ENCODE data around the gene OTOS. TPM values are rescaled to one million over a fixed set of nuclear protein-coding genes. Genes with fewer than 3 reads are reported as not detected.

The OTOS gene
- total RNA-seq, 1 experiment from 2014 or later = not detected

DNA sequence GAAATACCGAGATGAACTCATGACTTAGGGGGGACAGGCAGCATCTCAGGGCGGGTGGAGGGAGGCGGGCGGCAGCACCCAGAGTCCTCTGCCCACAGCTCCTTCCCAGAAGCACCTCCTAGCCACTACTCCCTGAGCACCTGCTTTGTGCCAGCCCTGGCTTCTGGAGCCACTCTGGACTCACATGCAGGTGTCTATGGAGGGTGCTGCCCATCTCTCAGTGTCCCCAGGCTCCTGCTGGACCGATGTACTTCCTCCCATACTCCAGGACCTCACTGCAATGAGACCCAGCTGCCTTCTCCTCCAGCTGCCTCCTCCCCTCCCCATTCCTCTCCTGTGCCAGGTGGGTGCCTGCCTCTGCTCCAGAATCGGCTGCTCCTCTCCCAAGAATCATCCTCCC, 22.1 kb upstream of the OTOS start:
- Histone ChIP-seq H3K36me3 (ENCODE audit: control insufficient read depth, insufficient read depth, low read length) (no peaks in the 10 kb centered on the region), H3K4me1 (ENCODE audit: control insufficient read depth, insufficient read depth, low read length) (no peaks in the 10 kb centered on the region), H3K9me3 (ENCODE audit: control insufficient read depth, insufficient read depth, low read depth, low read length) (no peaks in the 10 kb centered on the region), H3K4me3 (ENCODE audit: low read depth in 2 of 2, low read length in 2 of 2) (no peak overlapping the region), H3K27me3 (ENCODE audit: control insufficient read depth, insufficient read depth, low read length) (no peaks in the 10 kb centered on the region), H3K27ac (ENCODE audit: low read length) (no peak overlapping the region)
- ChIA-PET POLR2A (no interaction called here), CTCF (no interaction called here)
- in situ Hi-C loops (cut with HindIII; ENCODE audit: low pct_unique_long_range_greater_than_20kb, low sequenced_read_pairs) = no loop called here
- no peak for TF ChIP-seq TCF7L2 (IDR thresholded peaks at IDR 0.05; ENCODE audit: low read depth, low read length)
- ATAC-seq = no peak
- intact Hi-C loops (cut with micrococcal nuclease; ENCODE audit: unreplicated experiment) = no loop called here
- no peak for DNase-seq (ENCODE audit: low read depth, low spot score)
- no TSS peak for BruUV-seq (replicated peaks)

DNA sequence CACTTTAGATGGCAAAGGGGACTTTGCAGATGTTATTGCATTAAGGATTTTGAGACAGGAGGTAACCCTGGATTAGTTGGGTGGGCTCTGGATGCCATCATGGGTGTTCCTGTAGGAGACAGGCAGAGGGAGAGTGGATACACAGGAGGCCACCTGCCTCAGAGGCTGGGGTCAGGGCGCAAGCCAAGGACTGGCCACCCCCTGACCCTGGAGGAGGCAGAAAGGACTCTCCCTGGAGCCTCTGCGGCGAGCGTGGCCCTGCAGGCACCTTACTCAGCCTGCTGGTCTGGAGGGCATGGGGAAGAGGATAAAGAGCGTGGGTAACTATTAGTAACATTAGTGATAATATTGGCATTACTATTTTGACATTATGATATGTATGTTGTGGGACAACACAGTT, 21.6 kb upstream of the OTOS start:
- Histone ChIP-seq H3K27ac (ENCODE audit: low read length) (no peak overlapping the region), H3K36me3 (ENCODE audit: control insufficient read depth, insufficient read depth, low read length) (no peaks in the 10 kb centered on the region), H3K4me1 (ENCODE audit: control insufficient read depth, insufficient read depth, low read length) (no peaks in the 10 kb centered on the region), H3K27me3 (ENCODE audit: control insufficient read depth, insufficient read depth, low read length) (no peaks in the 10 kb centered on the region), H3K4me3 (ENCODE audit: low read depth in 2 of 2, low read length in 2 of 2) (no peak overlapping the region), H3K9me3 (ENCODE audit: control insufficient read depth, insufficient read depth, low read depth, low read length) (no peaks in the 10 kb centered on the region)
- intact Hi-C loops (cut with micrococcal nuclease; ENCODE audit: unreplicated experiment) (no loop called here), in situ Hi-C loops (cut with HindIII; ENCODE audit: low pct_unique_long_range_greater_than_20kb, low sequenced_read_pairs) (no loop called here)
- TF ChIP-seq, protein P1, sequence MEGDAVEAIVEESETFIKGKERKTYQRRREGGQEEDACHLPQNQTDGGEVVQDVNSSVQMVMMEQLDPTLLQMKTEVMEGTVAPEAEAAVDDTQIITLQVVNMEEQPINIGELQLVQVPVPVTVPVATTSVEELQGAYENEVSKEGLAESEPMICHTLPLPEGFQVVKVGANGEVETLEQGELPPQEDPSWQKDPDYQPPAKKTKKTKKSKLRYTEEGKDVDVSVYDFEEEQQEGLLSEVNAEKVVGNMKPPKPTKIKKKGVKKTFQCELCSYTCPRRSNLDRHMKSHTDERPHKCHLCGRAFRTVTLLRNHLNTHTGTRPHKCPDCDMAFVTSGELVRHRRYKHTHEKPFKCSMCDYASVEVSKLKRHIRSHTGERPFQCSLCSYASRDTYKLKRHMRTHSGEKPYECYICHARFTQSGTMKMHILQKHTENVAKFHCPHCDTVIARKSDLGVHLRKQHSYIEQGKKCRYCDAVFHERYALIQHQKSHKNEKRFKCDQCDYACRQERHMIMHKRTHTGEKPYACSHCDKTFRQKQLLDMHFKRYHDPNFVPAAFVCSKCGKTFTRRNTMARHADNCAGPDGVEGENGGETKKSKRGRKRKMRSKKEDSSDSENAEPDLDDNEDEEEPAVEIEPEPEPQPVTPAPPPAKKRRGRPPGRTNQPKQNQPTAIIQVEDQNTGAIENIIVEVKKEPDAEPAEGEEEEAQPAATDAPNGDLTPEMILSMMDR (IDR thresholded peaks at IDR 0.05) = no peak
- TF ChIP-seq, protein P2, sequence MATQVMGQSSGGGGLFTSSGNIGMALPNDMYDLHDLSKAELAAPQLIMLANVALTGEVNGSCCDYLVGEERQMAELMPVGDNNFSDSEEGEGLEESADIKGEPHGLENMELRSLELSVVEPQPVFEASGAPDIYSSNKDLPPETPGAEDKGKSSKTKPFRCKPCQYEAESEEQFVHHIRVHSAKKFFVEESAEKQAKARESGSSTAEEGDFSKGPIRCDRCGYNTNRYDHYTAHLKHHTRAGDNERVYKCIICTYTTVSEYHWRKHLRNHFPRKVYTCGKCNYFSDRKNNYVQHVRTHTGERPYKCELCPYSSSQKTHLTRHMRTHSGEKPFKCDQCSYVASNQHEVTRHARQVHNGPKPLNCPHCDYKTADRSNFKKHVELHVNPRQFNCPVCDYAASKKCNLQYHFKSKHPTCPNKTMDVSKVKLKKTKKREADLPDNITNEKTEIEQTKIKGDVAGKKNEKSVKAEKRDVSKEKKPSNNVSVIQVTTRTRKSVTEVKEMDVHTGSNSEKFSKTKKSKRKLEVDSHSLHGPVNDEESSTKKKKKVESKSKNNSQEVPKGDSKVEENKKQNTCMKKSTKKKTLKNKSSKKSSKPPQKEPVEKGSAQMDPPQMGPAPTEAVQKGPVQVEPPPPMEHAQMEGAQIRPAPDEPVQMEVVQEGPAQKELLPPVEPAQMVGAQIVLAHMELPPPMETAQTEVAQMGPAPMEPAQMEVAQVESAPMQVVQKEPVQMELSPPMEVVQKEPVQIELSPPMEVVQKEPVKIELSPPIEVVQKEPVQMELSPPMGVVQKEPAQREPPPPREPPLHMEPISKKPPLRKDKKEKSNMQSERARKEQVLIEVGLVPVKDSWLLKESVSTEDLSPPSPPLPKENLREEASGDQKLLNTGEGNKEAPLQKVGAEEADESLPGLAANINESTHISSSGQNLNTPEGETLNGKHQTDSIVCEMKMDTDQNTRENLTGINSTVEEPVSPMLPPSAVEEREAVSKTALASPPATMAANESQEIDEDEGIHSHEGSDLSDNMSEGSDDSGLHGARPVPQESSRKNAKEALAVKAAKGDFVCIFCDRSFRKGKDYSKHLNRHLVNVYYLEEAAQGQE (IDR thresholded peaks at IDR 0.05; ENCODE audit: insufficient read depth in 1 of 2, low read depth in 2 of 2, low read length in 1 of 2) = no peak
- TF ChIP-seq POLR2AphosphoS5 (IDR thresholded peaks at IDR 0.05; ENCODE audit: low read depth, low read length) (no peak), TCF7L2 (IDR thresholded peaks at IDR 0.05; ENCODE audit: low read depth, low read length) (no peak), SIN3A (IDR thresholded peaks at IDR 0.05; ENCODE audit: borderline replicate concordance, insufficient read depth, low read depth, low read length) (no peak)
- DNase-seq (ENCODE audit: low read depth, low spot score) (no peak), ATAC-seq (no peak)
- BruUV-seq (replicated peaks) = no TSS peak
- POLR2A ChIA-PET = no interaction called here
- CTCF ChIA-PET = no interaction called here

DNA sequence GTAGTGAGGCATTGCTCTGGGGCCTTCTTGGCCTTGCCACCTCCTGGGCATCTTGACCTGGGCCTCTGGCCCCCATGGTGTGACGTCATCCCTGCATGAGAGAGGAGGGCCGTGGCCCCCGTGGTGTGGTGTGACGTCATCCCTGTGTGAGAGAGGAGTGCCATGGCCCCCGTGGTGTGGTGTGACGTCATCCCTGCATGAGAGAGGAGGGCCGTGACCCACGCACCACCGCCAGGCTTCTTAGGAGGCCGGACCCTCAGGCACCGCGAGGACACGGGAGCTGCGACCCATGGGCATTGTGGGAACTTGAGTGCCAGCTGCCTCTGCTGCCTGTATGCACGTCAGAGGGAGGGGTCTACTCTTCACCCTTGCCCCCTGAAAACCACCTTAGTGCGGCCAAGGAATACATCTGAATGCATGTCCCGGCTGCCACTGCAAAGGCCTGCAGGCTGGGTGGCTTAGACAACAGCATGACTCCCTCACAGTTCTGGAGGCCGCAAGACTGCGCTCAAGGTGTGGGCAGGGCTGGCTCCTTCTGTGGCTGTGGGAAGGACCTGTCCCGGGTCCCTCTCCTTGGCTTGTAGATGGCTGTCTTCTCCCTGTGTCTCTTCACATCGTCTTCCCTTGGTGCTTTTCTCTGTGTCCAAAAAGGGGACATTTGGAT, 20.8 kb upstream of the OTOS start:
- TF ChIP-seq, protein P2 (IDR thresholded peaks at IDR 0.05; ENCODE audit: insufficient read depth in 1 of 2, low read depth in 2 of 2, low read length in 1 of 2) = no peak
- TF ChIP-seq SIN3A (IDR thresholded peaks at IDR 0.05; ENCODE audit: borderline replicate concordance, insufficient read depth, low read depth, low read length) = no peak
- TF ChIP-seq, protein P1 (IDR thresholded peaks at IDR 0.05) = no peak
- no peak for TF ChIP-seq TCF7L2 (IDR thresholded peaks at IDR 0.05; ENCODE audit: low read depth, low read length)
- TF ChIP-seq POLR2AphosphoS5 (IDR thresholded peaks at IDR 0.05; ENCODE audit: low read depth, low read length) = no peak
- ATAC-seq = no peak
- ChIA-PET CTCF (no interaction called here), POLR2A (no interaction called here)
- Histone ChIP-seq H3K4me1 (ENCODE audit: control insufficient read depth, insufficient read depth, low read length) (no peaks in the 10 kb centered on the region), H3K27ac (ENCODE audit: low read length) (no peak overlapping the region), H3K36me3 (ENCODE audit: control insufficient read depth, insufficient read depth, low read length) (no peaks in the 10 kb centered on the region), H3K9me3 (ENCODE audit: control insufficient read depth, insufficient read depth, low read depth, low read length) (no peaks in the 10 kb centered on the region), H3K27me3 (ENCODE audit: control insufficient read depth, insufficient read depth, low read length) (no peaks in the 10 kb centered on the region), H3K4me3 (ENCODE audit: low read depth in 2 of 2, low read length in 2 of 2) (no peak overlapping the region)
- intact Hi-C loops (cut with micrococcal nuclease; ENCODE audit: unreplicated experiment) (no loop called here), in situ Hi-C loops (cut with HindIII; ENCODE audit: low pct_unique_long_range_greater_than_20kb, low sequenced_read_pairs) (no loop called here)
- DNase-seq (ENCODE audit: low read depth, low spot score) = no peak
- no TSS peak for BruUV-seq (replicated peaks)
